ENCODE measurements around the gene RPS6KA2.

The RPS6KA2 gene

GRCh38 chr6:166400181-166400580 is 226.9 kb downstream of the RPS6KA2 start:
- DNase-seq (ENCODE audit: extremely low spot score), result no peak
- ChIA-PET POLR2A (no interaction called here), CTCF (interaction anchor here (0.6 to 8.4 kb wide), 36 partner anchors 10 to 515 kb away, joined by 3 to 113 read pairs (median 5); partner anchors contain the start of genes PRR18 and RAMACL)
- TF ChIP-seq CTCF (IDR thresholded peaks at IDR 0.05; ENCODE audit: control extremely low read depth, extremely low read depth, low read depth, missing control alignments), result no peak

GRCh38 chr6:166398348-166398747 is 228.7 kb downstream of the RPS6KA2 start:
- no peak for TF ChIP-seq CTCF (IDR thresholded peaks at IDR 0.05; ENCODE audit: control extremely low read depth, extremely low read depth, low read depth, missing control alignments)
- ChIA-PET POLR2A (no interaction called here), CTCF (interaction anchor here (1.2 to 8.4 kb wide), 9 partner anchors 9 to 163 kb away, joined by 3 to 113 read pairs (median 12); partner anchors contain the start of gene PRR18)
- no peak for DNase-seq (ENCODE audit: extremely low spot score)

GRCh38 chr6:166397849-166398248 is 229.2 kb downstream of the RPS6KA2 start:
- no peak for TF ChIP-seq CTCF (IDR thresholded peaks at IDR 0.05; ENCODE audit: control extremely low read depth, extremely low read depth, low read depth, missing control alignments)
- ChIA-PET CTCF (interaction anchor here (1.3 to 8.4 kb wide), 7 partner anchors 9 to 162 kb away, joined by 4 to 113 read pairs (median 76); partner anchors contain the start of gene PRR18), POLR2A (no interaction called here)
- no peak for DNase-seq (ENCODE audit: extremely low spot score)

GRCh38 chr6:166395778-166396177 is 231.3 kb downstream of the RPS6KA2 start:
- DNase-seq (ENCODE audit: extremely low spot score), result no peak
- ChIA-PET POLR2A (no interaction called here), CTCF (interaction anchor here (1.2 to 1.6 kb wide), 3 partner anchors 9 to 82 kb away, joined by 3 to 4 read pairs (median 4); no protein-coding TSS in a partner anchor)
- no peak for TF ChIP-seq CTCF (IDR thresholded peaks at IDR 0.05; ENCODE audit: control extremely low read depth, extremely low read depth, low read depth, missing control alignments)

- CTCF ChIA-PET, result interaction anchor here (0.9 to 1.6 kb wide), 4 partner anchors 9 to 82 kb away, joined by 3 to 4 read pairs (median 4); no protein-coding TSS in a partner anchor
- no peak for DNase-seq (ENCODE audit: extremely low spot score)
- no peak for TF ChIP-seq CTCF (IDR thresholded peaks at IDR 0.05; ENCODE audit: control extremely low read depth, extremely low read depth, low read depth, missing control alignments)
- POLR2A ChIA-PET, result no interaction called here
These were observed 231.7 kb downstream of the RPS6KA2 start for GRCh38 chr6:166395351-166395750.

GRCh38 chr6:166394036-166394892 is 232.8 kb downstream of the RPS6KA2 start:
- no peak for DNase-seq (ENCODE audit: extremely low spot score)
- ChIA-PET POLR2A (no interaction called here), CTCF (interaction anchor here (0.9 to 1.6 kb wide), 4 partner anchors 9 to 81 kb away, joined by 3 to 5 read pairs (median 4); no protein-coding TSS in a partner anchor)
- no peak for TF ChIP-seq CTCF (IDR thresholded peaks at IDR 0.05; ENCODE audit: control extremely low read depth, extremely low read depth, low read depth, missing control alignments)

Measured in GM10248 (cell line).